Fibroblast of skin of left biceps (primary cell): ENCODE data around the gene HOXC13.

ENCODE experiments used
- DNase-seq, 2 experiments: peaks; one replicate each; pipeline ENCODE4 v3.0.0-alpha.2; 2013; ENCODE audit warnings: low read depth in 2 of 2

HOXC13 gene

DNA sequence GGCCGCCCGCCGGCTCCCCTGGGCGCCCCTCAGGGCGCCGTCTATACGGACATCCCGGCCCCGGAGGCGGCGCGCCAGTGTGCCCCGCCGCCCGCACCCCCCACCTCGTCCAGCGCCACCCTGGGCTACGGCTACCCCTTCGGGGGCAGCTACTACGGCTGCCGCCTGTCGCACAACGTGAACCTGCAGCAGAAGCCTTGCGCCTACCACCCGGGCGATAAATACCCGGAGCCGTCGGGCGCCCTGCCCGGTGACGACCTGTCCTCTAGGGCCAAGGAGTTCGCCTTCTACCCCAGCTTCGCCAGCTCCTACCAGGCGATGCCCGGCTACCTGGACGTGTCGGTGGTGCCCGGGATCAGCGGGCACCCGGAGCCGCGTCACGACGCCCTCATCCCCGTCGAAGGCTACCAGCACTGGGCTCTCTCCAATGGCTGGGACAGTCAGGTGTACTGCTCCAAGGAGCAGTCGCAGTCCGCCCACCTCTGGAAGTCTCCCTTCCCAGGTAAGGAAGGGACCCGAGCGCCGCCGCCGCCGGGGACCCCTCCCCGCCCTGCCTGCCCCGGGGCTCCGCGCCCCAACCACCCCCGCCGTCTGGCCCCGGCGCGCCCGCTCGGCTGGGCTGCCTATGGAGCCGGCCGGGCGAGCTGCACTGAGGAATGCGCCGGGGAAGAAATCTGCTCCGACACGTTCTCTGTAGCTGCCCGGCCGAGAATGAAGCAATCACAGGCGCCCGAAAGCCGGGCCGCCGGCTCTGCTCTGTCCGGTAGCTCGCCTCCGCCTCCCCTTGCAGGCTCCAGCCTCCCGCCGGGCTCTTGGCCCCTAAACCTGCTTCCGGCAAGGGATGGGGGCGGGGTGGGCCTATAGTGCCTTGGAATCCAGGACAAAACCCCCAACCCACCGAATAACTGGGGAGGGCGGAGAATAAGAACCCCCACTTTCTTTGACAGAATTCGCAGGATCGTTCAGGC is 794 bp downstream of the HOXC13 start:
- no peak for DNase-seq

DNA sequence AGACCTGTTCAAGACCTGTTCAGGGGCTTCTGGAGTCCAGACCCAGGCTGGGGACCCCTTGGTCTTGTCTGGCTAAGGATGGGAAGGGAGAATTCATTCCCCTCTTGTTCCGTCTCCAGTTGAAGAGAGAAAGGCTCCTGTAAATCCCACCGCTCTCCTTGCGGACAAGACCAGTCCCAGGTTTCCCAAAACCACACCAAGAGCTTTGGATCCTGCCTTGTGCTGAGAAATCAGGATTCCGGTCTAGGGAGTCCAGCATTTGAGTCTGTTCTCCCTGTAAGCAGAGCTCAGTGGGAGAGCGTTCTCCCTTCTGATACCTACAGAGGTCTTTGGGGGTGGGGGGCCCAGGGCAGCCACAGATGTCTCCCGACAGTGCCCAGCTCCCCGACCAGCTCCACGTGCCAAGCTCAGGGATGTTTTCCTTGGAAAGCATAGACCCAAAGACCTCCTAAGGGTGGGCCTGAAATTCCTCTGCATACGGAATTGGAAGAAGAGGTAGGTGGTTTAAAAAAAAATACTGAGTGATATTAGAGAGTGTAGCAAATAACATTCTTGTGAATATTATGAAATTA is 1.9 kb downstream of the HOXC13 start:
- no peak for DNase-seq

DNA sequence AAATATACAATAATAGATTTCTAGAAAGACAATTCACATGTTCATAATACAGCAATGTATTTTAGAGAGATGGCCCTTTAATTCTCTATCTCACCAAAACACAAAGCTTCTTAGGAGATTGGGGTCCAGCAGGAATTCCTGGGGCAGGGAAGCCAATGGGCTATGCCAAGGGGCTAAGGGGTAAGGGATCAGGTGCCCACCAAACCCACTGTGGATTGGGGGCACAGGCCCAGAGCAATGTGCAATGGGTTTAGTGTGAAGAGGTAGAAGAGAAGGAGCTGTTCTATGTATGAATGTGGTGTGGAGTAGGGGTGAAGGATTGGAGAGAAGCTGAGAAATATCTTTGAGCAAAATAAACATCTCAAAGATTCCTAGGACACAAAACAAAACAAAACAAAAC is 2.6 kb downstream of the HOXC13 start:
- no peak for DNase-seq

GRCh38 chr12:53941750-53942149 is 3.1 kb downstream of the HOXC13 start:
- no peak for DNase-seq

DNA sequence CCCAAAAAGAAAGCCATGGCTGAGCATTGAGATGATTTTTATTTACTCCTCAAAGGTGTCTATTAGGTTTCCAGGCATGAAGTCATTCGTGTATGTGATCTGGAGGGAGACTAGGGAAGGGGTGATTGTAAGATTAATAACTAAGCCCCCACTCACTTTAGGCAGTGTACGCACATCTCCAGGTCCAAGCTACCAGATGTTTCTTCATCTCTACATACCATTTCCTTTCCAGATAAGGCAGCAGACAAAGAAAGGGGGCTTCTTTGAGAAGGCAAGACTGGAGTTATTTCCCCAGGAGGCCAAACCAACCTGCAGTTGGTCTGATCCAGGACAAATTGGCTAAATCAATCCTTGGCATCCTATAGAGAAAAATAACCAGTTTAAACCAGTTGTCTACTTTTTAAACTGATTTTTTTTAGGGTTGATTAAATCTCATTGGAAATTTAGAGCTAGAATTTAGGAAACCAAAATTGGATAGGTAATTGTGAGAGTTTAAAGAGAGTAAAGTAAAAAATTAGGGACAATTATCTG is 3.9 kb downstream of the HOXC13 start:
- DNase-seq, result no peak

DNA sequence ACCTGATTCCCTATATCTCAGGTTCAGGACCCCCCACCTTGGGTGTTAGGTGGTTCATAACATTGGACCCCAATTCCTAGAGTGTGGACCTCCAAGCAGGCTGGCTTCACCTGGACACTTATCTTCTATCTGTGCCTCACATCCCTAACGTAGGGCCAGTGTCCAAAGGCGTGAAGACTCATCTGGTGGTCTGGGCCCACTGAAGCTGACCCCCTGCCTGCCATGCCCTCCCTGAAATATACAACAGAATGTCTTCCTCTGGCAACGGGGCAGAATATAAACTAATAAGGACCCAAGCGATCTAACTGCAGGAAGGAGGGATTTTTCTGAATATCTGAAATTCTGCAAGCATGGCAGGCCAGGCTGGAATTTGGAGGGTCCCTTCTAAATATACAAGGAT is 5.6 kb downstream of the HOXC13 start:
- DNase-seq, result no peak

DNA sequence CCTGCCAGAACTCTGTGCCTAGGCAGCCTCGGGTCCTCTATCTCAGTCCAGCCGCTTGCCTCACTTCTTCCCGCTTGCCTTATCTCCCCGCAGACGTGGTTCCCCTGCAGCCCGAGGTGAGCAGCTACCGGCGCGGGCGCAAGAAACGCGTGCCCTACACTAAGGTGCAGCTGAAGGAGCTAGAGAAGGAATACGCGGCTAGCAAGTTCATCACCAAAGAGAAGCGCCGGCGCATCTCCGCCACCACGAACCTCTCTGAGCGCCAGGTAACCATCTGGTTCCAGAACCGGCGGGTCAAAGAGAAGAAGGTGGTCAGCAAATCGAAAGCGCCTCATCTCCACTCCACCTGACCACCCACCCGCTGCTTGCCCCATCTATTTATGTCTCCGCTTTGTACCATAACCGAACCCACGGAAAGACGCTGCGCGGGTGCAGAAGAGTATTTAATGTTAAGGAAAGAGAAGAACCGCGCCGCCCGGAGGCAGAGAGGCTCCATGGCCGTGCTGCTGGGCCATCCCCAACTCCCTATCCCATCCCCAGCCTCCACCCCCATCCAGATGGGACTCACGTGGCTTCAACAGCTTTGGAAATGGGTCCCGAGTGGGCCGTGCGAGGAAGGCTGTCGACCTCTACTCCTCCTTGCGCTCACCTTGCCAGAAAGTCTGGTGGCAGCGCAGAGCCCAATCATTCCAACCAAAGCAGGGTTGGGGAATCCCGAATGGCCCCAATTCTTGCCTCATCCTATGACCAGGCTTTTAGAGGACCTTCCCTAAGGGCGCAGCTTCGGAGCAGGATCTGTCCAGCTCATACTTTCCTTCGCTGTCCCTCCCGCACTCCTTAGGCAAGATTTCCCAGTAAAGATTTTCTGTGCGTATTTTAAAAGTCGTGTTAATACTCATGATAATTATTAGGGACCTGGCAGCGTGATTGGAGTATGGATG is 6.5 kb downstream of the HOXC13 start:
- DNase-seq, result no peak

DNA sequence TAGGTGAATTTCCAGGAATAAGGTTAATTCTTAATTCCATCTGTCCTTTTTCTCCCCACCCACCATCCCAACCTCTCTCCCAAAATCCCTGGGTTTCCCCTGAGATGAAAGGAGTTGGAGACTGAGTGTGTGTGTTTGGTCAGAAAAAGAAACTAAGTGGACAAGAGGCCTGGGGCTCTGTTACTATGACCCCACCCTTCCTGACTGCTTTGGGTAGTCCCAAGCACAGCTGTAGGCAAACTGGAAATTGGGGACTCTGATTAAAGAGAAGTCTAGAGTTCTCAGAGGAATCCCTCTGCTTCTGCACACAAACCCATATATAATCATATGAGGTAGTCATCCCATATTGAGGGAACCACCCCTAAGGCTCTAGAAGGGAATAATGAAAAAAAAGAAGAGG is 9.1 kb downstream of the HOXC13 start:
- DNase-seq, result no peak

GRCh38 chr12:53948650-53949593 is 10.3 kb downstream of the HOXC13 start:
- DNase-seq, result no peak

DNA sequence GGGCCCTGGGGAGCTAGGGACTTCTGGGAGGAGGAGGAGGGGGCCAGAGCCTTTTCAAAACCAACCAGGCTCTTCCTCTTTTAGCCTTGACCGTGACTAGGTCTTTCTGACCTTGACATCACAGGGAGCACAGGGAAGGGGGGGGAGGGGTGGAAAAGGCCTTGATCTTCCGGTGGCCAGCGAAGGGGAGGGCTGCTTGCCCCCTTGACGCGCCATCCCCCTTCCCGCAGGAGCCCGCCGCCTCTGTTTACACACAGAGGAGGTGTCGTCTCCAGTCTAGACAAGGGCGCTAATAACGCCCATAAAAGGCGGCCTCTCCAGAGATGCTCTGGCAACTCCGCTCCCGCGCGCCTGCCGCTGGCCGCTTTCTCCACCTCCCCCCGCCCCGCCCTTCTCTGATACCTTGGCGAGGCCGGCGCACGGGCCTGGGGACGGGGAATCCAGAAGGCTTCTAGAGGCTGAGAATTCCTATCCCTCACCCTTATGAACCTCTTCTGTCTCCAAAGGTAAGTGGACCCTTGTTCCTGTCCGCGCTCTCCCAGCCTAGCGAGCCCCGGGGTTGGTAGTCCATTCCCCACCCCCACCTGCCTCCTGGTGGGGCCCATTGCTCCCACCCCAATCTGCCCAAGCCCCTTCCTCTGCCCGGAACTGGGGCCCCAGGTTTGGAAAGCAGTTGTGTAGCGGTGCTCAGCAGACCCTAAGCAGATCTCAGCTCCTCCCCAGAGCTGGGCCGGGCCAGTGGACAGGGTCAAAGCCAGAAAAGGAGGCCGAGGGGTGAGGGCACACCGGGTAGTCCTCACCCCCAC is 11.2 kb downstream of the HOXC13 start:
- no peak for DNase-seq

- DNase-seq, result no peak
Measured at GRCh38 chr12:53950437-53950773, 11.8 kb downstream of the HOXC13 start.

- no peak for DNase-seq
Measured at GRCh38 chr12:53950789-53951576, 12.4 kb downstream of the HOXC13 start.

DNA sequence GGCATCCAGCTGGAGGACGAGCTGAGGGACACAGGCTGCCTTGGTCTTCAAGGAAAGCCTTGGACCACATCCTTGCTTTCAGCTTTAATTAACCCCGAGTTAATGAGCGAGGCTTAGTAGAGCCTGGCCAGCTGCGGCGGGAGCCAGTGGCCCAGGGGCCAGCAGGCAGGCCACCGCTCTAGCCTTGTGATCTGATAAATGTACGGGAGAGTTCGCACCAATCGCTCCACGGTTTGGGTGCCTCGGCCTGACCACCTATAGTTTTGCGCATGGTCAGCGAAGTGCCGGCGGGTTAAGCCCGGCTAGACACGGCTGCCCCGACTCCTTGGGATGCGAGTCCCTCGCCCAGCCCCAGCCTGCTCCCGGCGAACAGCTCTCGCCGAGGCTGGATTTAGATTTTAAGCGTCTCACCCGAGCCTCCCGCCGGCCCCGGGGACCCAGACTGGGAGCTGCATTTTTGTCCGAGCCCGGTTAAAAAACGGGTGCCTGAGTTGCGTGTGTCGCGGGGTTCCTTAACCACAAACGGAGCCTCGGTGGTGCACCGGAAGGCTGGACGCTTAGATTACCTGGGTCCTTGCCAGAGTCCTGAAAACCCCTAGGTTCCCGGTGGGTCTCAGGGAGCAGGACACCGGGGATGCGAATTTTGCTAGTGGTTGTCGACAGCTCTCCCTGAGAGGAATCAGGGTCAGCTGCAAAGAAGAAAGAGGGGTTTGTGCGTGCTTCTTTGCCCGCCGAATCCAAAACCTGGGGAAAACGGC is 13.1 kb downstream of the HOXC13 start:
- DNase-seq, result no peak

GRCh38 chr12:53952335-53952694 is 13.7 kb downstream of the HOXC13 start:
- no peak for DNase-seq

- DNase-seq, result no peak
Measured at GRCh38 chr12:53952871-53953734, 14.5 kb downstream of the HOXC13 start.

- no peak for DNase-seq
Measured at GRCh38 chr12:53953831-53954693, 15.4 kb downstream of the HOXC13 start.

GRCh38 chr12:53954694-53955035 is 16.0 kb downstream of the HOXC13 start, which contains the start of gene HOXC12:
TSS of gene HOXC12 (plus strand) at chr12:53954903. CDS start at chr12:53954930, 27 bp downstream.
- no peak for DNase-seq
